Neural crest cell (in vitro differentiated cells): Measurements from ENCODE around the gene FOXI1. TPM values are rescaled to one million over a fixed set of nuclear protein-coding genes. Genes with fewer than 3 reads are reported as not detected.

Experiments used
- DNase-seq: peaks from one replicate; pipeline ENCODE4 v3.0.0; 2021; ENCODE audit warnings: low read depth, mixed read lengths, low spot score
- H3K27ac Mint-ChIP-seq: one replicate; pipeline ENCODE4 v1.8.0; 2021; ENCODE audit warnings: mild to moderate bottlenecking, mixed read lengths; ENCODE audit not compliant: unreplicated experiment
- H3K27me3 Mint-ChIP-seq: 2 replicates; pipeline ENCODE4 v1.8.0; 2021; ENCODE audit warnings: low read depth, mild to moderate bottlenecking, mixed read lengths
- H3K36me3 Mint-ChIP-seq: 2 replicates; pipeline ENCODE4 v1.8.0; 2021; ENCODE audit warnings: low read depth, mild to moderate bottlenecking, mixed read lengths
- H3K4me1 Mint-ChIP-seq: 2 replicates; pipeline ENCODE4 v1.8.0; 2021; ENCODE audit warnings: mixed read lengths
- H3K4me3 Mint-ChIP-seq: one replicate; pipeline ENCODE4 v1.8.0; 2021; ENCODE audit warnings: mild to moderate bottlenecking, mixed read lengths
- H3K9me3 Mint-ChIP-seq: 2 replicates; pipeline ENCODE4 v1.8.0; 2021; ENCODE audit warnings: mixed read lengths
- CTCF ChIP-seq: fragments of 200-600 bp; sonication (generic); conservative IDR thresholded peaks from 2 replicates; pipeline ENCODE4 v1.5.0; 2021; ENCODE audit warnings: antibody characterized with exemption, mild to moderate bottlenecking
- total RNA-seq: library from RNA; stranded (reverse); gene quantifications from 2 replicates; pipeline ENCODE4 v1.2.1, GENCODE V29; 2021

FOXI1 gene
- total RNA-seq, 1 donor from 2014 or later, result not detected

DNA sequence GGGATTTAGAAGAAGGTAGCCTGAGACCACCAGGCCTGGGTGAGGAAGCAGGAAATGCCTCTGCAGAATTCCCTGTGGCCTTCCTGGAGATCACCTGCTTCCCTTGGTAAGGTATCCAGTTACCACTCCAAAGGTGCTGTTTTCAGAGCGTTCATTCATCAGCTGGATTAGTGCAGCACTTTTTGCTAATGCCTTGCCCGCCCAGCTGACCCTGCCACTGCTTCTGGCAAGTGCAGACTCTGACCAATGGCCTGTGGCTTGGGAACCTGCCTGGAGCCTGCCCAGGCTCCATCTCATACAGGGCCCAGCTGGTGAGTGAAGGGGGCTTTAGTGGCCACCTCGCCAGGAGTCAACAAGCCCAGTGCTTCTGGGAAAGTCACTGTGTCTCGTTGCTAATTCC, 48.6 kb downstream of the FOXI1 start:
- Mint-ChIP-seq H3K27ac (no peak overlapping the region), H3K4me1 (peaks cover 3% of the 10 kb centered on the region), H3K4me3 (no peak overlapping the region), H3K36me3 (no peaks in the 10 kb centered on the region), H3K27me3 (no peaks in the 10 kb centered on the region), H3K9me3 (no peaks in the 10 kb centered on the region)
- TF ChIP-seq CTCF, result no peak
- no peak for DNase-seq

DNA sequence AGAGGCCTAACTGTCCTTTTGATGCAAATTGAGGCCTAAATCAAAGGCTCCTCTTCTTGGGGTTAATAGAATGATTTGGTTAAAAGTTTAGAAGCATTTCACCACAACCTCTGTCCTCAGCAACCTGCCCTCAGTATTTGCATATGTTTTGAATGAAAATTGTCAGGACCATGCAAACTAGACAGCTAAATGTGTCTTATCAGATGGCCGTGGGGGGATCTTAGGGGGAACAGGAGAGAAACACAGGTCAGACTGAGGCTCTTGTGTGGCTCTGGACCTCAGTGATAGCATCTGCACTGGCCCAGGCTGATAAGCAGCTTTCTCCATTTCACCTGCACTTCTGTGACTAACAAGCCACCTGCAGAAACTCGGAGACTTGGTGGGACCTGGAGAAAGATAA, 49.0 kb downstream of the FOXI1 start:
- H3K27ac Mint-ChIP-seq, result peak overlapping the region; percentile 57
- H3K27me3 Mint-ChIP-seq, result no peaks in the 10 kb centered on the region
- DNase-seq, result no peak
- no peaks in the 10 kb centered on the region for H3K4me1 Mint-ChIP-seq
- no peak overlapping the region for H3K4me3 Mint-ChIP-seq
- no peak for TF ChIP-seq CTCF
- H3K36me3 Mint-ChIP-seq, result no peaks in the 10 kb centered on the region
- H3K9me3 Mint-ChIP-seq, result no peaks in the 10 kb centered on the region

- H3K27ac Mint-ChIP-seq, result no peak overlapping the region
- H3K4me1 Mint-ChIP-seq, result no peaks in the 10 kb centered on the region
- no peak for DNase-seq
- no peaks in the 10 kb centered on the region for H3K9me3 Mint-ChIP-seq
- no peaks in the 10 kb centered on the region for H3K27me3 Mint-ChIP-seq
- H3K36me3 Mint-ChIP-seq, result no peaks in the 10 kb centered on the region
- no peak overlapping the region for H3K4me3 Mint-ChIP-seq
- no peak for TF ChIP-seq CTCF
Observed at GRCh38 chr5:170155771-170156170, 50.1 kb downstream of the FOXI1 start.

- Mint-ChIP-seq H3K27me3 (no peaks in the 10 kb centered on the region), H3K4me1 (no peaks in the 10 kb centered on the region), H3K9me3 (no peaks in the 10 kb centered on the region), H3K27ac (no peak overlapping the region), H3K36me3 (no peaks in the 10 kb centered on the region), H3K4me3 (no peak overlapping the region)
- DNase-seq, result no peak
- TF ChIP-seq CTCF, result no peak
Observed at GRCh38 chr5:170159101-170159698, 53.5 kb downstream of the FOXI1 start.

Other genes with a start within 250 kb of the FOXI1 start
- 0.27 and 0.35 TPM in 2 replicates for gene INSYN2B, start 125.4 kb upstream of the FOXI1 start, total RNA-seq
- gene C5orf58, start 127.1 kb downstream of the FOXI1 start, total RNA-seq, result not detected in 2 replicates
- gene LCP2, start 191.9 kb downstream of the FOXI1 start, total RNA-seq, result not detected in 2 replicates